OCI-LY7 (cell line): ENCODE data around the gene TM4SF5. TPM values are rescaled to one million over a fixed set of nuclear protein-coding genes. Genes with fewer than 3 reads are reported as not detected.

Experiments
- BruUV-seq: library from RNA; stranded (reverse); fragments of 400-500 nt; replicated peaks from 2 replicates; lab custom pipeline; 2021; lab: Mats Ljungman, UMichigan
- CTCF ChIA-PET: fragments of 300-600 bp; sonication (Branson Sonifier 250); formaldehyde crosslinking; loops from one replicate; lab custom pipeline; 2022; ENCODE audit warnings: antibody characterized with exemption; ENCODE audit not compliant: unreplicated experiment; lab: Charles Lee
- POLR2A ChIA-PET: fragments of 300-600 bp; sonication (Branson Sonifier 250); formaldehyde crosslinking; loops from one replicate; lab custom pipeline; 2022; ENCODE audit warnings: antibody characterized with exemption; lab: Charles Lee
- DNase-seq: peaks from one replicate; pipeline ENCODE4 v3.0.0-alpha.2; 2015; ENCODE audit warnings: low spot score
- H2AFZ ChIP-seq: fragments of 200-600 bp; sonication (generic), shearing (Covaris generic); 2 replicates; pipeline ENCODE4 v1.6.1; 2014; ENCODE audit warnings: mild to moderate bottlenecking, antibody characterized with exemption, low read length, moderate library complexity
- H3K27ac ChIP-seq: fragments of 200-600 bp; sonication (generic); 2 replicates; pipeline ENCODE4 v1.5.1; 2014; ENCODE audit warnings: mixed run types, low read depth, mild to moderate bottlenecking, moderate library complexity, low read length, inconsistent platforms; ENCODE audit not compliant: poor library complexity, severe bottlenecking
- H3K36me3 ChIP-seq: fragments of 200-600 bp; sonication (generic); 2 replicates; pipeline ENCODE4 v1.6.1; 2014; ENCODE audit warnings: mild to moderate bottlenecking, antibody characterized with exemption, low read length, moderate library complexity, mixed read lengths; ENCODE audit not compliant: insufficient read depth
- H3K4me1 ChIP-seq: fragments of 200-600 bp; sonication (generic); 2 replicates; pipeline ENCODE4 v1.5.1; 2014; ENCODE audit warnings: mild to moderate bottlenecking, low read length; ENCODE audit not compliant: insufficient read depth, poor library complexity, severe bottlenecking
- H3K4me2 ChIP-seq: fragments of 200-600 bp; sonication (generic); 2 replicates; pipeline ENCODE4 v1.6.1; 2014; ENCODE audit warnings: mild to moderate bottlenecking, low read length
- H3K4me3 ChIP-seq: fragments of 200-600 bp; sonication (generic); 2 replicates; pipeline ENCODE4 v1.5.1; 2014; ENCODE audit warnings: mild to moderate bottlenecking, low read depth, low read length; ENCODE audit not compliant: poor library complexity, severe bottlenecking
- H3K79me2 ChIP-seq: fragments of 200-600 bp; sonication (generic); 2 replicates; pipeline ENCODE4 v1.6.1; 2016; ENCODE audit warnings: low read depth, mild to moderate bottlenecking, low read length, moderate library complexity, mixed read lengths; ENCODE audit not compliant: insufficient read depth
- H3K9me2 ChIP-seq: fragments of 200-600 bp; sonication (generic); 2 replicates; pipeline ENCODE4 v1.6.1; 2016; ENCODE audit warnings: mild to moderate bottlenecking, low read length, mixed read lengths; ENCODE audit not compliant: insufficient read depth
- H3K9me3 ChIP-seq: fragments of 200-600 bp; sonication (generic); 2 replicates; pipeline ENCODE4 v1.6.1; 2014; ENCODE audit warnings: mild to moderate bottlenecking, mixed run types, low read length, mixed read lengths
- H4K20me1 ChIP-seq: fragments of 200-600 bp; sonication (generic); 2 replicates; pipeline ENCODE4 v1.6.1; 2014; ENCODE audit warnings: mild to moderate bottlenecking, antibody characterized with exemption, low read length, moderate library complexity, mixed read lengths; ENCODE audit not compliant: insufficient read depth
- CTCF ChIP-seq: fragments of 200-600 bp; sonication (generic); conservative IDR thresholded peaks from 2 replicates; pipeline ENCODE4 v1.5.1; 2014; ENCODE audit warnings: mild to moderate bottlenecking, antibody characterized with exemption, low read length, moderate library complexity, mixed read lengths
- EZH2phosphoT487 ChIP-seq: fragments of 200-600 bp; sonication (generic); IDR thresholded peaks from 2 replicates; pipeline ENCODE4 v1.6.1; 2018; ENCODE audit warnings: low read depth, borderline replicate concordance, mild to moderate bottlenecking, mixed run types, antibody characterized with exemption, low read length, moderate library complexity, mixed read lengths
- intact Hi-C: fragments of 100-400 bp; cut with micrococcal nuclease; formaldehyde crosslinking; loops from one replicate; pipeline ENCODE4 v1.10.0; 2022; ENCODE audit not compliant: unreplicated experiment
- total RNA-seq, 2 experiments: library from RNA; depleted of rRNA in 1 of 2; stranded (reverse); fragments of >200 nt in 1 of 2; shearing (Covaris generic) in 1 of 2; gene quantifications; 2 replicates each; pipeline ENCODE4 v1.2.3, GENCODE V29; 2014 to 2022

TM4SF5 gene
- total RNA-seq, 2 experiments from 2014 or later = not detected

- CTCF ChIA-PET = no interaction called here
- TF ChIP-seq EZH2phosphoT487 (no peak), CTCF (no peak)
- H3K9me2 ChIP-seq = no peaks in the 10 kb centered on the region
- H3K27ac ChIP-seq = no peak within 1 kb of the TSS
- DNase-seq = peak; percentile 91
- no TSS peak for BruUV-seq
- H3K9me3 ChIP-seq = no peaks in the 10 kb centered on the region
- peak within 1 kb of the TSS; percentile 86 for H3K4me3 ChIP-seq
- H4K20me1 ChIP-seq = no peaks in the 10 kb centered on the region
- intact Hi-C loops = loop anchor here (1.0 to 2.0 kb wide), 2 partner anchors 11 to 26 kb away; partner anchors contain the start of genes MINK1 and PSMB6
- no peaks in the 10 kb centered on the region for H3K79me2 ChIP-seq
- POLR2A ChIA-PET = interaction anchor here (0.6 to 1.0 kb wide), 2 partner anchors 17 to 381 kb away, joined by 3 read pairs; no protein-coding TSS in a partner anchor
- H2AFZ ChIP-seq = peak within 1 kb of the TSS; percentile 90
- peaks cover 12% of the 10 kb centered on the region for H3K4me1 ChIP-seq
- H3K36me3 ChIP-seq = no peaks in the 10 kb centered on the region
- H3K4me2 ChIP-seq = peak within 1 kb of the TSS; percentile 93
Observed at GRCh38 chr17:4806777-4807604, 35.3 kb downstream of the TM4SF5 start, which contains the start of gene PLD2. PLD2 (plus strand) TSS chr17:4807152; CDS start chr17:4807773, 621 bp downstream.

- peak overlapping the region; percentile 86 for H3K4me3 ChIP-seq
Observed at GRCh38 chr17:4807605-4808377, 36.1 kb downstream of the TM4SF5 start.

More at GRCh38 chr17:4807605-4808377, 36.1 kb downstream of the TM4SF5 start:
- BruUV-seq = no TSS peak
- CTCF ChIA-PET = interaction anchor here (0.6 kb wide), 2 partner anchors 50 to 246 kb away, joined by 4 read pairs; no protein-coding TSS in a partner anchor
- Histone ChIP-seq H3K9me3 (no peaks in the 10 kb centered on the region), H3K36me3 (no peaks in the 10 kb centered on the region), H3K4me2 (peak overlapping the region; percentile 80), H2AFZ (no peak overlapping the region), H3K4me1 (peaks cover 12% of the 10 kb centered on the region), H3K79me2 (no peaks in the 10 kb centered on the region), H4K20me1 (no peaks in the 10 kb centered on the region), H3K9me2 (no peaks in the 10 kb centered on the region), H3K27ac (no peak overlapping the region)
- DNase-seq = no peak
- intact Hi-C loops = loop anchor here (1.0 to 2.0 kb wide), 2 partner anchors 11 to 25 kb away; partner anchors contain the start of genes MINK1 and PSMB6
- no peak for TF ChIP-seq CTCF
- TF ChIP-seq EZH2phosphoT487 = no peak
- POLR2A ChIA-PET = no interaction called here
